C4-2B (cell line): ENCODE measurements around the gene CCDC167.

ENCODE experiments used
- H3K27ac ChIP-seq: fragments of 450-650 bp; 2 replicates; pipeline ENCODE4 v1.5.1; 2017
- ZFX ChIP-seq: fragments of 450-650 bp; IDR thresholded peaks from 2 replicates; pipeline ENCODE4 v1.6.1; 2017
- TF ChIP-seq, protein P1 (sequence below): fragments of 450-650 bp; conservative IDR thresholded peaks from 2 replicates; pipeline ENCODE4 v1.5.1; 2017; ENCODE audit warnings: mild to moderate bottlenecking

The CCDC167 gene

DNA sequence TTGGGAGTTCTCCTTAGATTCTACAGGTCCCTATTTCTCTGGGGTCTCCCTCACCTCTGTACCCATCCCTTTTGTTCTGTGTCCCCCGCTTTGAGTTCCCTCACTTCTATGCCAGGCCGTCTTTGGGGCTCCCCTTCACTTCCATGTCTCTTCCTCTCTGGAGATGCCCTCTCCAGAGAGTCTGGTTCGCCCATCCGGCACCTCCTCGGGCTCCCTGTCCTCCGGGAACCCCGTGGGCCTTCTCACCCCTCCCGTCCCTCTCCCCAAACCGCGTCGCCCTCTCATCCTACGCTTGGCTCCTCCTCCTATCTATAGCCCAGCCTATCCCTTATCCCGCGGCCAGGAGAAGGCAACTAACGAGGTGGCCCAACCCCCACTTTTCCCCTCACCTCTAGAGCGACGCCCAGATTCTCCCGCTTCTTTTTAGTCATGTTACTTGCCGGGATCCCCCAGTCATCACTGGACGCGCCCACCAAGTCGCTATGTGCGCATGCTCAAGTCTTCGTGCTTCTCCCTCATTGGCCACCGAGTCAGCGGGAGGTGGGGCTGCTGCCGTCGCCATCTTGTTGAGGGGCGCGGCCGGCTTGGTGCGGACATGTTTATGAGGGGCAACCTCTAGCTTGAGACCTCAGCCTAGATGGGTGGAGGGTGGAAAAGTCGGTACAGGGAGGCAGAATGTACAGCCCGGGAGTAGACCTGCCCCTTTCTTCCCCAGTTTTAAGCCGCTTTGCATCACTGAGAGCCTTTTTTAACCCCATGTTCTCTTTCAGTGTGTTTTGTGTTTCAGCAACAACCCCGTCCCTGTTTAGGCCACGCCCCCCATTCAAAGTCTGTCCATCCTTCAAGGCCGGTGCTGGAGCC lies at the start of gene CCDC167:
Gene CCDC167, minus strand, starts transcription at position 461 of the 861 bp plus-strand sequence. Its CDS starts 30 bp downstream, at position 431.
- no peak for TF ChIP-seq ZFX
- TF ChIP-seq, protein P1, sequence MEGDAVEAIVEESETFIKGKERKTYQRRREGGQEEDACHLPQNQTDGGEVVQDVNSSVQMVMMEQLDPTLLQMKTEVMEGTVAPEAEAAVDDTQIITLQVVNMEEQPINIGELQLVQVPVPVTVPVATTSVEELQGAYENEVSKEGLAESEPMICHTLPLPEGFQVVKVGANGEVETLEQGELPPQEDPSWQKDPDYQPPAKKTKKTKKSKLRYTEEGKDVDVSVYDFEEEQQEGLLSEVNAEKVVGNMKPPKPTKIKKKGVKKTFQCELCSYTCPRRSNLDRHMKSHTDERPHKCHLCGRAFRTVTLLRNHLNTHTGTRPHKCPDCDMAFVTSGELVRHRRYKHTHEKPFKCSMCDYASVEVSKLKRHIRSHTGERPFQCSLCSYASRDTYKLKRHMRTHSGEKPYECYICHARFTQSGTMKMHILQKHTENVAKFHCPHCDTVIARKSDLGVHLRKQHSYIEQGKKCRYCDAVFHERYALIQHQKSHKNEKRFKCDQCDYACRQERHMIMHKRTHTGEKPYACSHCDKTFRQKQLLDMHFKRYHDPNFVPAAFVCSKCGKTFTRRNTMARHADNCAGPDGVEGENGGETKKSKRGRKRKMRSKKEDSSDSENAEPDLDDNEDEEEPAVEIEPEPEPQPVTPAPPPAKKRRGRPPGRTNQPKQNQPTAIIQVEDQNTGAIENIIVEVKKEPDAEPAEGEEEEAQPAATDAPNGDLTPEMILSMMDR, result no peak
- H3K27ac ChIP-seq, result peak within 1 kb of the TSS; percentile 81

DNA sequence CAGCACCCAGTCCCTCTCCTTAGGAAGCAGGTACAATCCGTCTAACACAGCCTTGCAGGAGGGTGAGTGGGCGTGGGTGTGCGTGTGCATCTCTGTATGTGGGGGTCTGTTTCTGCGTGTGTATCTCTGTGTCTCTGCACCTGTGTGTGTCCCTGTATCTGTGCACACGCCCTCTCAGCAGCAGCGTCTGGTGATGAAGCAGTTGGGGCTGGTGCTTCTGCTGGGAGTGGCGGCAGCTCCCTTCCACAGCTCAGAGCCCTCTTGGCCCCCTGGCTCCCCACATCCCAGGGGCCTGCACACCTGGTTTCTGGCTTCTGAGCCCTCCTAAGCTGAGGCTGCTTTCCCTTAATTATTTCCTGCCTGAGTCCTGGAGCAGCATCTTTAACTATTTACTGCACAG lies 49.5 kb upstream of the CCDC167 start:
- no peak for TF ChIP-seq ZFX
- TF ChIP-seq, protein P1, result no peak
- H3K27ac ChIP-seq, result no peak overlapping the region

DNA sequence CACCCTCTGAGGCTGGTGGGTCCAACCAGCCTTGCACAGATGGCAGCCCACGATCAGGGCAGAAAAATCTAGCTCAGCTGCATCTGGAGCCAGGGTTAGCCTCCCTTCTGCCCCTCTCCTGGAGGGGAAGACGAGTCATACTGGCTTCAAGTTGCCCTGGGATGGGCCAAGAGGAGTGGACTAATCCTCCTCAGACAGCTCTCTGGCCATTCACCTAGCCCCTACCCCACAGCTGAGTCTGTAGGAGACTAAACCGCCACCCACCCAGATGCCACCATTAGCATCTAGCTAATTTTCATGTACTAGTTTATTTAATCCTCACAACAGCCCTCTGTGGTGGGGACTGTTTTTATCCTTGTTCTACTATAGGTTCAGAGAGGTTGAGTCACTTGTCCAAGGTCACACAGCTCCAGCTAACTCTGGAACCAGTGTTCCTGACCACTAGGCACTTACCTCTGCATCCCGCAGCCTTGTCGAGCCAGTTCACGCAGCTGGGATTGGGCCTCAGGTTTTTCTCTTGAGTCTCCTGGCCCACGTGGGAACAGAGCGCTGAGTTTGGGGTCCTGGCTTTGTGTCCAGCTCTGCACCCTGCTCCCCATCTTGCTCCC lies 48.5 kb upstream of the CCDC167 start:
- TF ChIP-seq, protein P1, result no peak
- TF ChIP-seq ZFX, result no peak
- no peak overlapping the region for H3K27ac ChIP-seq

DNA sequence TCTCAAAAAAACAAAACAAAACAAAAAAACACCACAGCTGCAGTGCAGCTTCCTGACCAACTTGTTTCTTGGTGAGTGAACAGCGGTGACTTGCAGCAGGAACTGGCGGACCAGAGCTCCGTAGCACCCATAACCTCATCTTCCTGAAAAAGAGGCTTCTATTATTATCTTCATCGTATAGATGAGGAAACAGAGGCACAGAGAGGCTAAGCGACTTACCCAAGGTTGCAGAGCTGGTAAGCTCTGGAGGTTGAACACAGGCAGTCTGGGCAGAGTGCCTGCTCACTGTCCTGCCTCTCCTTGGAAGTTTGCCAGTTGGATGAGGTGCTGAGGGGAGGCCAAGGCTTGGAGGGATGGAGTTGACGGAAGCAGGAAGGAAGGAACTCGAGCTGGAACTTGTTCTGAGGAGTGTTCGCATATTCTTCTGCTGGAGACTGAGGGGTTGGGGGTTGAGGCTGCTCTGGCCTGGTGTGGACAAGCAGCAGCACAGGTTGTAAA lies 47.9 kb upstream of the CCDC167 start:
- no peak overlapping the region for H3K27ac ChIP-seq
- no peak for TF ChIP-seq ZFX
- TF ChIP-seq, protein P1, result no peak

DNA sequence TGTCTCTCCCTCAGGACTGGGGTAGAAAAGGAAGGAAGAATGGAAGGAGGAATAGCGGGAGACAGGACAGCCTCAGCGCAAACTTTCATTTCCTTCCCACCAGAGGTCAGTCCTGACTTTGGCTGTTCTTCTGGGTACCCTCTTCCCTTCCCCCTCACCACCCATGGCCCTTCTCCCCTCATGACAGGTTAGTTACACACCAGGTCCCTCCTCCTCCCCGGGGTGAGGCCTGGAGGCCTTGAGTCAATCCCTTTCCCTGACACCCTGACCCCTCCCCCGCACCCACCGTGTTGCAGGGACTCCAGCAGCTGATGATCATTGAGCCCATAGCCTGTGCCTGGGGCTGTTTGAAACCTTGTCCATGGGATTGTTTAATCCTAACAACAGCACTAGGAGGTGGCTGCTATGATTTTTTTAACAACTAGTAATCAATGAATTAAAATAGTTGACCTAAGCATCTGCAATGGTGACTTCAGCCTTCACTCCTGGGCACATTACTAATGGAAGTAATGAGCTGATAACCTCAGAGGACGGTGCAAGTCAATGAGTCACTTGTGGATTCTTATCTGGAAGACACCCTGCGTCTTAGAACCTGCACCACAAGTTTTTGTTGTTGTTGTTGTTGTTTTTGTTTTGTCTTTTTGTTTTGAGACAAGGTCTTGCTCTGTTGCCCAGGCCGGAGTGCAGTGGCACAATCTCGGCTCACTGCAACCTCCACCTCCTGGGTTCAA lies 46.6 kb upstream of the CCDC167 start:
- no peak overlapping the region for H3K27ac ChIP-seq
- no peak for TF ChIP-seq ZFX
- TF ChIP-seq, protein P1, result no peak

DNA sequence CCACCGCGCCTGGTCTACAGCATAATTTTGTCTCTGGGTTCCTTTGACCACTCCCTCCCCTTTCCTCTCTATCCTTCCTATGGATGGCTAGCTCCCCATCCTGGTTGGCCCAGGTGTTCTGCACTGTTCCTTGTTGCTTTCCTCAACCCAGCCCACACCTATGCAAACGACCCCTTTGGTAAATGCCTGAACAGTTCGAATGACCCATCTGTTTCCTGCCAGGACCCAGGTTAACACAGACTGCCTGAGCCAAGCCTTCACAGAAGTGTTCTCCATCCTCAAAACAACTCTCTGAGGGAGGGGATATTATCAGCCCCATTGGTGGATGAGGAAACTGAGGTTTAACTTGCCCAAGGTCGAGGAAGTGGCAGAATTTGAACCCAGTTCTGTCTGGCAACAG lies 44.8 kb upstream of the CCDC167 start:
- no peak overlapping the region for H3K27ac ChIP-seq
- no peak for TF ChIP-seq ZFX
- TF ChIP-seq, protein P1, result no peak
